Measurements from ENCODE around the gene AGRP. TPM values are rescaled to one million over a fixed set of nuclear protein-coding genes. Genes with fewer than 3 reads are reported as not detected.

The AGRP gene
- total RNA-seq, 1 experiment from 2014 or later: not detected

DNA sequence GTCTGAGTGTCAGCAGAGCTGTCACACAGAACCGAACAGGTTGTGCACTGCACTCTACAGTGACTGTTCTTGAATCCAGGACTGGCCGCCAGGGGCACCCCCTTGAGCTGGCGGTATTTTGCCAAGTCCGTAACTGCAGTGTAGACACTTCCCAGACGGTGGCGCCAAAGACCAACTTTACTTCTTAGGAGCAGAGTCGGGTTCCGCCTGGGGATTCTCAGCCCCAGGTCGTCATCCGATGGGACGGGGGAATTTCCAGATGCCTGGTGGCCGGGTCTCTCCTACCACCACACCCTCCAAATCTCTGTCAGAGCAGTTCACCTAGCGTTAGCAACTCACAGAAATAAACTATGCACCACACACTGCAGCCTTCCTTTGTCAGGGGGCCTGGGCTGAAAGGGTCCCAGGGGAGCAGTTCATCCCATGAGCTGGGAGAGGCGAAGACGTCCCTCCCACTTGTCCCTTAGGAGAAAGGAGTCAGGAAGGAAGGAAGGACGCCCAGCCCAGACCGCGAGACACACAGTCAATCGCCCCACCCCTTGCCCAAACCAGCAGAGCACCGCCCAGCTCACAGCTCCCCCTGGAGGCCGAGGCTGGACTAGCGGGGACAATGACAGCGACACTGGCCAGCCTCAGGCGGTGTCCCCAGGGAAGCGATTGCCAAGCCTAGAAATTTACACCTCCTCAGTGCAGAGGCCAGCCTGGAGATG lies 37.9 kb upstream of the AGRP start:
- peak; percentile 97 for DNase-seq
- peak overlapping the region; percentile 53 for H3K4me2 ChIP-seq (ENCODE audit: insufficient read depth, insufficient read length, low read length)
- H3K27me3 ChIP-seq (ENCODE audit: insufficient read depth, low read length): no peaks in the 10 kb centered on the region; the same call in 1 of the 2 replicates
- H3K23ac ChIP-seq (ENCODE audit: insufficient read length, low read depth, low read length): no peak overlapping the region
- no peaks in the 10 kb centered on the region for H3K23me2 ChIP-seq (ENCODE audit: insufficient read length, low read depth, low read length, poor library complexity, severe bottlenecking)
- H3K4me1 ChIP-seq (ENCODE audit: insufficient read depth, low read length): no peaks in the 10 kb centered on the region
- H3T11ph ChIP-seq (ENCODE audit: low read length): no peak overlapping the region
- no peak overlapping the region for H4K8ac ChIP-seq (replicated peaks; ENCODE audit: insufficient read length, low read depth, low read length)
- Mint-ChIP-seq H3K9me3 (peaks cover 3 to 4% of the 10 kb centered on the region in 2 experiments; a peak in 3 of 5 replicates), H3K4me1 (peaks cover 0 to 9% of the 10 kb centered on the region in 2 experiments; a peak in 3 of 4 replicates), H3K27me3 (ENCODE audit: low read depth) (peaks cover 91% of the 10 kb centered on the region), H3K27ac (peak overlapping the region in 2 of 3 experiments; percentile 96 to 98; a peak in 4 of 7 replicates), H3K4me3 (peak overlapping the region; percentile 68 to 84), H3K36me3 (ENCODE audit: insufficient read depth in 1 of 3, low read depth in 3 of 3) (no peaks in the 10 kb centered on the region)
- peak overlapping the region; percentile 43 for H3K18ac ChIP-seq (ENCODE audit: insufficient read length, low read depth, low read length)
- H2AFZ ChIP-seq (ENCODE audit: low read length): no peak overlapping the region
- no peaks in the 10 kb centered on the region for H3K79me2 ChIP-seq (ENCODE audit: insufficient read depth, low read length)
- no peak overlapping the region for H2BK15ac ChIP-seq (ENCODE audit: low read depth, low read length)
- no peak overlapping the region for H3K4ac ChIP-seq (ENCODE audit: low read depth, low read length)
- no peak overlapping the region for H3K14ac ChIP-seq (ENCODE audit: insufficient read depth, low read length)
- H4K91ac ChIP-seq (ENCODE audit: insufficient read length, low read depth, low read length): no peak overlapping the region
- H3K79me1 ChIP-seq (ENCODE audit: insufficient read depth, low read depth, low read length, poor library complexity, severe bottlenecking): no peaks in the 10 kb centered on the region
- no peak overlapping the region for H2BK5ac ChIP-seq (ENCODE audit: insufficient read length, low read length)
- no peak overlapping the region for H2AK5ac ChIP-seq (ENCODE audit: insufficient read length, low read length)
- WGBS (ENCODE audit: extremely low coverage, insufficient read length, low lambda C conversion rate): no CpG with 5 or more reads among the region's 25 CpGs
- H3K27ac ChIP-seq (ENCODE audit: insufficient read length, low read depth, low read length): no peak overlapping the region
- H3K9ac ChIP-seq (ENCODE audit: extremely low read depth, insufficient read length, low read length): no peak overlapping the region
- H2BK20ac ChIP-seq (ENCODE audit: low read depth, low read length, poor library complexity, severe bottlenecking): no peak overlapping the region
- H4K5ac ChIP-seq (ENCODE audit: insufficient read length, low read depth, low read length): no peak overlapping the region
- TF ChIP-seq, protein P1, sequence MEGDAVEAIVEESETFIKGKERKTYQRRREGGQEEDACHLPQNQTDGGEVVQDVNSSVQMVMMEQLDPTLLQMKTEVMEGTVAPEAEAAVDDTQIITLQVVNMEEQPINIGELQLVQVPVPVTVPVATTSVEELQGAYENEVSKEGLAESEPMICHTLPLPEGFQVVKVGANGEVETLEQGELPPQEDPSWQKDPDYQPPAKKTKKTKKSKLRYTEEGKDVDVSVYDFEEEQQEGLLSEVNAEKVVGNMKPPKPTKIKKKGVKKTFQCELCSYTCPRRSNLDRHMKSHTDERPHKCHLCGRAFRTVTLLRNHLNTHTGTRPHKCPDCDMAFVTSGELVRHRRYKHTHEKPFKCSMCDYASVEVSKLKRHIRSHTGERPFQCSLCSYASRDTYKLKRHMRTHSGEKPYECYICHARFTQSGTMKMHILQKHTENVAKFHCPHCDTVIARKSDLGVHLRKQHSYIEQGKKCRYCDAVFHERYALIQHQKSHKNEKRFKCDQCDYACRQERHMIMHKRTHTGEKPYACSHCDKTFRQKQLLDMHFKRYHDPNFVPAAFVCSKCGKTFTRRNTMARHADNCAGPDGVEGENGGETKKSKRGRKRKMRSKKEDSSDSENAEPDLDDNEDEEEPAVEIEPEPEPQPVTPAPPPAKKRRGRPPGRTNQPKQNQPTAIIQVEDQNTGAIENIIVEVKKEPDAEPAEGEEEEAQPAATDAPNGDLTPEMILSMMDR (conservative IDR thresholded peaks at IDR 0.05): peak; percentile 75
- H4K20me1 ChIP-seq (ENCODE audit: control insufficient read depth, insufficient read depth, insufficient read length): no peaks in the 10 kb centered on the region
- no peak overlapping the region for H3K56ac ChIP-seq (ENCODE audit: insufficient read length, low read depth, low read length)
- no peak overlapping the region for H2BK120ac ChIP-seq (ENCODE audit: low read depth, low read length, poor library complexity, severe bottlenecking)
- H3K9me3 ChIP-seq (ENCODE audit: control insufficient read depth, low read depth, low read length): no peaks in the 10 kb centered on the region
- no peak overlapping the region for H2BK12ac ChIP-seq (ENCODE audit: insufficient read length, low read depth, low read length)
